ENCODE measurements around the gene SUPT4H1. TPM values are rescaled to one million over a fixed set of nuclear protein-coding genes. Genes with fewer than 3 reads are reported as not detected.

The SUPT4H1 gene
- total and polyA plus RNA-seq, 2 donors (not counting 1 experiment from before 2014, with no cell fraction given) = 30.2 to 60.1 TPM

GRCh38 chr17:58308173-58308984 lies 43.6 kb downstream of the SUPT4H1 start:
- H3K27me3 Mint-ChIP-seq = no peaks in the 10 kb centered on the region
- H3K27ac ChIP-seq (ENCODE audit: low read length in 2 of 2) = no peak overlapping the region
- DNase-seq (peak; percentile 12), ATAC-seq (ENCODE audit: low read depth) (no peak)
- no peak for TF ChIP-seq EZH2 (IDR thresholded peaks at IDR 0.05; ENCODE audit: borderline replicate concordance, insufficient read depth, low read depth, low read length, poor library complexity, severe bottlenecking)
- TF ChIP-seq, protein P1, sequence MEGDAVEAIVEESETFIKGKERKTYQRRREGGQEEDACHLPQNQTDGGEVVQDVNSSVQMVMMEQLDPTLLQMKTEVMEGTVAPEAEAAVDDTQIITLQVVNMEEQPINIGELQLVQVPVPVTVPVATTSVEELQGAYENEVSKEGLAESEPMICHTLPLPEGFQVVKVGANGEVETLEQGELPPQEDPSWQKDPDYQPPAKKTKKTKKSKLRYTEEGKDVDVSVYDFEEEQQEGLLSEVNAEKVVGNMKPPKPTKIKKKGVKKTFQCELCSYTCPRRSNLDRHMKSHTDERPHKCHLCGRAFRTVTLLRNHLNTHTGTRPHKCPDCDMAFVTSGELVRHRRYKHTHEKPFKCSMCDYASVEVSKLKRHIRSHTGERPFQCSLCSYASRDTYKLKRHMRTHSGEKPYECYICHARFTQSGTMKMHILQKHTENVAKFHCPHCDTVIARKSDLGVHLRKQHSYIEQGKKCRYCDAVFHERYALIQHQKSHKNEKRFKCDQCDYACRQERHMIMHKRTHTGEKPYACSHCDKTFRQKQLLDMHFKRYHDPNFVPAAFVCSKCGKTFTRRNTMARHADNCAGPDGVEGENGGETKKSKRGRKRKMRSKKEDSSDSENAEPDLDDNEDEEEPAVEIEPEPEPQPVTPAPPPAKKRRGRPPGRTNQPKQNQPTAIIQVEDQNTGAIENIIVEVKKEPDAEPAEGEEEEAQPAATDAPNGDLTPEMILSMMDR (IDR thresholded peaks at IDR 0.05) = no peak
- peaks cover 6% of the 10 kb centered on the region for H3K4me1 Mint-ChIP-seq
- intact Hi-C loops (cut with micrococcal nuclease) = no loop called here
- POLR2A ChIA-PET = no interaction called here
- H3K27me3 ChIP-seq (replicated peaks in 1 of 4; ENCODE audit: control extremely low read depth in 1 of 4, control insufficient read depth in 3 of 4, insufficient read depth in 4 of 4, low read length in 3 of 4) = no peaks in the 10 kb centered on the region
- no peaks in the 10 kb centered on the region for H3K36me3 ChIP-seq (replicated peaks in 1 of 2; ENCODE audit: control extremely low read depth in 1 of 2, control insufficient read depth in 1 of 2, extremely low read depth in 1 of 2, insufficient read depth in 2 of 2, low read length in 1 of 2)
- WGBS (ENCODE audit: insufficient coverage) = 93% methylated on average over 32 of the region's 32 CpGs
- H3K79me2 ChIP-seq (ENCODE audit: control insufficient read depth, insufficient read depth, low read length) = no peaks in the 10 kb centered on the region
- H3K9me3 Mint-ChIP-seq (ENCODE audit: insufficient read depth) = no peaks in the 10 kb centered on the region
- no peak overlapping the region for H3K4me3 Mint-ChIP-seq
- no peaks in the 10 kb centered on the region for H3K9me3 ChIP-seq (ENCODE audit: control extremely low read depth in 1 of 3, control insufficient read depth in 2 of 3, insufficient read depth in 1 of 3, low read length in 2 of 3)
- H3K4me3 ChIP-seq (ENCODE audit: control extremely low read depth in 1 of 5, extremely low read depth in 1 of 5, insufficient read depth in 1 of 5, low read depth in 2 of 5, low read length in 4 of 5) = no peak overlapping the region
- peaks cover 0 to 8% of the 10 kb centered on the region in 2 donors for H3K4me1 ChIP-seq (ENCODE audit: control insufficient read depth in 2 of 2, insufficient read depth in 2 of 2, low read length in 2 of 2)
- CTCF ChIA-PET = interaction anchor here (1.0 to 1.9 kb wide), 2 partner anchors 37 to 139 kb away, joined by 3 to 5 read pairs; no protein-coding TSS in a partner anchor
- H4K20me1 ChIP-seq (ENCODE audit: control insufficient read depth, insufficient read depth, low read length, poor library complexity, severe bottlenecking) = no peaks in the 10 kb centered on the region
- H3K27ac Mint-ChIP-seq = no peak overlapping the region
- no peak overlapping the region for H2AFZ ChIP-seq (ENCODE audit: insufficient read depth, low read depth, low read length, poor library complexity, severe bottlenecking)
- no peak overlapping the region for H3K4me2 ChIP-seq (replicated peaks; ENCODE audit: low read depth, low read length, poor library complexity, severe bottlenecking)
- no peak overlapping the region for H3K9ac ChIP-seq (ENCODE audit: low read length)

- intact Hi-C loops (cut with micrococcal nuclease) = no loop called here
- Mint-ChIP-seq H3K4me3 (no peak overlapping the region), H3K9me3 (ENCODE audit: insufficient read depth) (no peaks in the 10 kb centered on the region), H3K27me3 (no peaks in the 10 kb centered on the region), H3K27ac (no peak overlapping the region), H3K4me1 (peaks cover 10% of the 10 kb centered on the region)
- H4K20me1 ChIP-seq (ENCODE audit: control insufficient read depth, insufficient read depth, low read length, poor library complexity, severe bottlenecking) = no peaks in the 10 kb centered on the region
- ChIA-PET CTCF (interaction anchor here (0.6 to 1.1 kb wide), 2 partner anchors 10 to 37 kb away, joined by 3 to 4 read pairs; no protein-coding TSS in a partner anchor), POLR2A (no interaction called here)
- no peaks in the 10 kb centered on the region for H3K36me3 ChIP-seq (replicated peaks in 1 of 2; ENCODE audit: control extremely low read depth in 1 of 2, control insufficient read depth in 1 of 2, extremely low read depth in 1 of 2, insufficient read depth in 2 of 2, low read length in 1 of 2)
- no peak for DNase-seq
- H3K4me2 ChIP-seq (replicated peaks; ENCODE audit: low read depth, low read length, poor library complexity, severe bottlenecking) = no peak overlapping the region
- no peak overlapping the region for H3K27ac ChIP-seq (ENCODE audit: low read length in 2 of 2)
- no peak for TF ChIP-seq EZH2 (IDR thresholded peaks at IDR 0.05; ENCODE audit: borderline replicate concordance, insufficient read depth, low read depth, low read length, poor library complexity, severe bottlenecking)
- TF ChIP-seq, protein P1 (IDR thresholded peaks at IDR 0.05) = no peak
- H3K79me2 ChIP-seq (ENCODE audit: control insufficient read depth, insufficient read depth, low read length) = no peaks in the 10 kb centered on the region
- 95% methylated on average over 14 of the region's 20 CpGs for WGBS (ENCODE audit: insufficient coverage)
- no peaks in the 10 kb centered on the region for H3K27me3 ChIP-seq (replicated peaks in 1 of 4; ENCODE audit: control extremely low read depth in 1 of 4, control insufficient read depth in 3 of 4, insufficient read depth in 4 of 4, low read length in 3 of 4)
- ATAC-seq (ENCODE audit: low read depth) = no peak
- H3K9me3 ChIP-seq (ENCODE audit: control extremely low read depth in 1 of 3, control insufficient read depth in 2 of 3, insufficient read depth in 1 of 3, low read length in 2 of 3) = no peaks in the 10 kb centered on the region
- no peak overlapping the region for H2AFZ ChIP-seq (ENCODE audit: insufficient read depth, low read depth, low read length, poor library complexity, severe bottlenecking)
- H3K4me1 ChIP-seq (ENCODE audit: control insufficient read depth in 2 of 2, insufficient read depth in 2 of 2, low read length in 2 of 2) = peaks cover 0 to 9% of the 10 kb centered on the region in 2 donors
- no peak overlapping the region for H3K9ac ChIP-seq (ENCODE audit: low read length)
- no peak overlapping the region for H3K4me3 ChIP-seq (ENCODE audit: control extremely low read depth in 1 of 5, extremely low read depth in 1 of 5, insufficient read depth in 1 of 5, low read depth in 2 of 5, low read length in 4 of 5)
Measured at GRCh38 chr17:58307468-58308172, 44.4 kb downstream of the SUPT4H1 start.
